Left lung (tissue), 10 donors: ENCODE results near the gene USP44. TPM values are rescaled to one million over a fixed set of nuclear protein-coding genes. Genes with fewer than 3 reads are reported as not detected.

Experiments
- ATAC-seq: fragments of 200-7000 bp; cut with Tn5 transposase; one replicate; pipeline ENCODE4 v1.9.1; 2020; ENCODE audit warnings: moderate library complexity
- DNase-seq, 4 donors: peaks; one replicate each; pipeline ENCODE4 v3.0.0-alpha.2; 2013 to 2020
- H3K27ac ChIP-seq, 2 donors: fragments of 200-600 bp; sonication (generic) in 1 of 2; one replicate each; pipeline versions ENCODE4 v1.5.0 to v1.8.0; 2020 to 2021
- H3K27me3 ChIP-seq, 2 donors: fragments of 200-600 bp; sonication (generic) in 1 of 2; one replicate each; pipeline versions ENCODE4 v1.5.0 to v1.8.0; 2020 to 2021
- H3K36me3 ChIP-seq, 2 donors: fragments of 200-600 bp; sonication (generic) in 1 of 2; one replicate each; pipeline versions ENCODE4 v1.5.0 to v1.8.0; 2020 to 2021
- H3K4me1 ChIP-seq, 2 donors: fragments of 200-600 bp; one replicate each; pipeline ENCODE4 v1.8.0; 2021
- H3K4me3 ChIP-seq, 2 donors: fragments of 200-600 bp; sonication (generic) in 1 of 2; one replicate each; pipeline versions ENCODE4 v1.5.0 to v1.8.0; 2020 to 2021; ENCODE audit warnings: mild to moderate bottlenecking in 1 of 2
- H3K9me3 ChIP-seq, 2 donors: fragments of 200-600 bp; sonication (generic) in 1 of 2; one replicate each; pipeline versions ENCODE4 v1.5.0 to v1.8.0; 2020 to 2021
- CTCF ChIP-seq, 2 donors: fragments of 200-600 bp; sonication (generic) in 1 of 2; IDR thresholded peaks; one replicate each; pipeline versions ENCODE4 v1.5.0 to v1.8.0; 2021; ENCODE audit warnings: antibody characterized with exemption in 2 of 2
- intact Hi-C, 2 donors: fragments of 100-400 bp; cut with DNase I; formaldehyde crosslinking; loops; one replicate each; pipeline versions ENCODE4 v1.11.2 to v1.14.2; 2022
- polyA plus RNA-seq, 6 donors: library from polyadenylated mRNA; unstranded; fragments of 120-200 nt; gene quantifications; one replicate each; pipeline ENCODE4 v1.2.1, GENCODE V29; 2013; ENCODE audit not compliant: insufficient read length in 6 of 6
- total RNA-seq, 2 donors: library from RNA; stranded (reverse); fragmentation: NEBNext Ultra II Directional; extraction: Animal tissue kit (Norgen Biotek cat#: 25700); gene quantifications; one replicate each; pipeline ENCODE4 v1.2.1, GENCODE V29; 2021
- donor health status: DM: no; HTN: yes; CAD: no.
- donor health status: DM: no; HTN: no; CAD: no.

The USP44 gene
- total and polyA plus RNA-seq, 8 donors: 3.4 to 13.4 (median 4.0) TPM

GRCh38 chr12:95528431-95528830 is 22.8 kb downstream of the USP44 start:
- no peak for DNase-seq
- no peak overlapping the region for H3K4me3 ChIP-seq
- no peaks in the 10 kb centered on the region for H3K27me3 ChIP-seq
- no peaks in the 10 kb centered on the region for H3K4me1 ChIP-seq
- ATAC-seq: no peak
- H3K36me3 ChIP-seq: peaks cover 0 to 2% of the 10 kb centered on the region in 2 donors
- H3K9me3 ChIP-seq: no peaks in the 10 kb centered on the region
- no peak for TF ChIP-seq CTCF (IDR thresholded peaks at IDR 0.05)
- intact Hi-C loops: no loop called here
- H3K27ac ChIP-seq: no peak overlapping the region

- DNase-seq (no peak), ATAC-seq (no peak)
- TF ChIP-seq CTCF (IDR thresholded peaks at IDR 0.05): no peak
- no peaks in the 10 kb centered on the region for H3K27me3 ChIP-seq
- intact Hi-C loops: no loop called here
- H3K27ac ChIP-seq: no peak overlapping the region
- no peak overlapping the region for H3K4me3 ChIP-seq
- H3K4me1 ChIP-seq: no peaks in the 10 kb centered on the region
- H3K36me3 ChIP-seq: peaks cover 0 to 6% of the 10 kb centered on the region in 2 donors
- no peaks in the 10 kb centered on the region for H3K9me3 ChIP-seq
These were observed 28.6 kb downstream of the USP44 start for GRCh38 chr12:95522692-95523091.

GRCh38 chr12:95520816-95521215 is 30.5 kb downstream of the USP44 start:
- no peaks in the 10 kb centered on the region for H3K4me1 ChIP-seq

GRCh38 chr12:95518944-95519343 is 32.3 kb downstream of the USP44 start:
- Histone ChIP-seq H3K27me3 (no peaks in the 10 kb centered on the region), H3K9me3 (no peaks in the 10 kb centered on the region), H3K27ac (no peak overlapping the region), H3K36me3 (peaks cover 0 to 27% of the 10 kb centered on the region in 2 donors), H3K4me3 (no peak overlapping the region), H3K4me1 (no peaks in the 10 kb centered on the region)
- DNase-seq (no peak), ATAC-seq (no peak)
- TF ChIP-seq CTCF (IDR thresholded peaks at IDR 0.05): no peak
- intact Hi-C loops: no loop called here

More at GRCh38 chr12:95520816-95521215, 30.5 kb downstream of the USP44 start:
- TF ChIP-seq CTCF (IDR thresholded peaks at IDR 0.05): no peak
- Histone ChIP-seq H3K9me3 (no peaks in the 10 kb centered on the region), H3K27me3 (no peaks in the 10 kb centered on the region), H3K4me3 (no peak overlapping the region), H3K36me3 (peaks cover 0 to 11% of the 10 kb centered on the region in 2 donors), H3K27ac (no peak overlapping the region)
- DNase-seq (no peak), ATAC-seq (no peak)
- intact Hi-C loops: no loop called here

- H3K9me3 ChIP-seq: no peaks in the 10 kb centered on the region
- no peak for TF ChIP-seq CTCF (IDR thresholded peaks at IDR 0.05)
- no peaks in the 10 kb centered on the region for H3K27me3 ChIP-seq
- DNase-seq (no peak), ATAC-seq (no peak)
- H3K4me3 ChIP-seq: no peak overlapping the region
- peaks cover 0 to 37% of the 10 kb centered on the region in 2 donors for H3K36me3 ChIP-seq
- H3K4me1 ChIP-seq: no peaks in the 10 kb centered on the region
- no peak overlapping the region for H3K27ac ChIP-seq
- intact Hi-C loops: no loop called here
These were observed 34.0 kb downstream of the USP44 start for GRCh38 chr12:95517246-95517645.
